ENCODE measurements around the gene APBA2. TPM values are rescaled to one million over a fixed set of nuclear protein-coding genes. Genes with fewer than 3 reads are reported as not detected.

The APBA2 gene
- total RNA-seq, 6 donors from 2014 or later, result 3.2 to 7.9 (median 6.0) TPM

- WGBS, 2 donors, result 75 to 82% methylated on average over 11 to 14 of the region's 14 CpGs
- Histone ChIP-seq H3K9me3 (no peaks in the 10 kb centered on the region), H3K27ac (no peak overlapping the region), H3K36me3 (no peaks in the 10 kb centered on the region), H3K27me3 (no peaks in the 10 kb centered on the region), H3K4me3 (no peak overlapping the region), H3K4me1 (no peaks in the 10 kb centered on the region)
- TF ChIP-seq POLR2A (IDR thresholded peaks at IDR 0.05) (no peak), EP300 (IDR thresholded peaks at IDR 0.05) (no peak), CTCF (IDR thresholded peaks at IDR 0.05) (no peak), POLR2AphosphoS5 (IDR thresholded peaks at IDR 0.05) (no peak)
- ATAC-seq (ENCODE audit: low FRiP score in 2 of 2) (no peak), DNase-seq (no peak)
Observed at GRCh38 chr15:28994142-28994830, 108.5 kb downstream of the APBA2 start.

- H3K27me3 ChIP-seq, result no peaks in the 10 kb centered on the region
- no peak overlapping the region for H3K27ac ChIP-seq
- no peaks in the 10 kb centered on the region for H3K4me1 ChIP-seq
- H3K36me3 ChIP-seq, result no peaks in the 10 kb centered on the region
- H3K9me3 ChIP-seq, result no peaks in the 10 kb centered on the region
- TF ChIP-seq EP300 (IDR thresholded peaks at IDR 0.05) (no peak), POLR2A (IDR thresholded peaks at IDR 0.05) (no peak), POLR2AphosphoS5 (IDR thresholded peaks at IDR 0.05) (no peak), CTCF (IDR thresholded peaks at IDR 0.05) (no peak)
- WGBS, 2 donors, result 75 to 77% methylated on average over 13 of the region's 13 CpGs
- no peak overlapping the region for H3K4me3 ChIP-seq
- no peak for ATAC-seq (ENCODE audit: low FRiP score in 2 of 2)
- DNase-seq, result peak in 1 of 2 donors; percentile 22
Observed at GRCh38 chr15:28994831-28995596, 109.2 kb downstream of the APBA2 start.

GRCh38 chr15:28995705-28996104, 109.9 kb downstream of the APBA2 start:
- DNase-seq, result no peak
- Histone ChIP-seq H3K27ac (no peak overlapping the region), H3K36me3 (no peaks in the 10 kb centered on the region), H3K4me3 (no peak overlapping the region), H3K9me3 (no peaks in the 10 kb centered on the region), H3K4me1 (no peaks in the 10 kb centered on the region), H3K27me3 (no peaks in the 10 kb centered on the region)
- no peak for ATAC-seq (ENCODE audit: low FRiP score in 2 of 2)
- whole genome bisulfite sequencing, 2 donors, result 93 to 97% methylated on average over 9 of the region's 9 CpGs
- no peak for TF ChIP-seq POLR2A (IDR thresholded peaks at IDR 0.05)
- no peak for TF ChIP-seq CTCF (IDR thresholded peaks at IDR 0.05)
- no peak for TF ChIP-seq POLR2AphosphoS5 (IDR thresholded peaks at IDR 0.05)
- TF ChIP-seq EP300 (IDR thresholded peaks at IDR 0.05), result no peak

- ATAC-seq (ENCODE audit: low FRiP score in 2 of 2), result no peak
- Histone ChIP-seq H3K36me3 (no peaks in the 10 kb centered on the region), H3K27me3 (no peaks in the 10 kb centered on the region), H3K4me1 (no peaks in the 10 kb centered on the region), H3K9me3 (no peaks in the 10 kb centered on the region), H3K4me3 (no peak overlapping the region), H3K27ac (no peak overlapping the region)
- TF ChIP-seq CTCF (IDR thresholded peaks at IDR 0.05) (no peak), POLR2A (IDR thresholded peaks at IDR 0.05) (no peak), POLR2AphosphoS5 (IDR thresholded peaks at IDR 0.05) (no peak), EP300 (IDR thresholded peaks at IDR 0.05) (no peak)
- 94 to 96% methylated on average over 5 of the region's 5 CpGs for WGBS, 2 donors
- no peak for DNase-seq
Observed at GRCh38 chr15:28996289-28996688, 110.5 kb downstream of the APBA2 start.

Data from upper lobe of left lung (tissue), 6 donors.